Bronchial epithelial cell (primary cell): Measurements from ENCODE around the gene MAP3K9. TPM values are rescaled to one million over a fixed set of nuclear protein-coding genes. Genes with fewer than 3 reads are reported as not detected.
"Not testable (repeated sequence)": the region's sequence is repeated elsewhere in the genome, so short reads cannot be mapped to it uniquely, and the experiment has no call there.

Experiments
- DNase-seq: peaks from one replicate; pipeline ENCODE4 v3.0.0-alpha.2; 2010; ENCODE audit warnings: low read depth
- FAIRE-seq: peaks from 2 replicates; lab custom pipeline; 2011; peaks lifted over from hg19 to GRCh38; lab: Jason Lieb, UNC
- H3K27me3 ChIP-seq: 2 replicates; pipeline ENCODE4 v1.5.1; 2011; ENCODE audit warnings: low read length; ENCODE audit not compliant: control insufficient read depth, insufficient read depth
- H3K36me3 ChIP-seq: 2 replicates; pipeline ENCODE4 v1.5.1; 2011; ENCODE audit warnings: low read length; ENCODE audit not compliant: control insufficient read depth, insufficient read depth
- H3K4me3 ChIP-seq: 2 replicates; pipeline ENCODE4 v1.5.1; 2011; ENCODE audit warnings: mild to moderate bottlenecking, low read depth, low read length, control low read depth
- total RNA-seq: library from RNA; depleted of rRNA; stranded (reverse); fragments of >200 nt; gene quantifications from 2 replicates; pipeline ENCODE4 v1.2.1, GENCODE V29; 2014
- TF ChIP-seq, protein P1 (sequence below): IDR thresholded peaks from 2 replicates; pipeline ENCODE4 v1.5.1; 2011; ENCODE audit warnings: mild to moderate bottlenecking, moderate library complexity, low read length, control low read depth, inconsistent platforms; ENCODE audit not compliant: insufficient read depth, severe bottlenecking

MAP3K9 gene
- total RNA-seq = 11.6 and 13.8 TPM in 2 replicates

DNA sequence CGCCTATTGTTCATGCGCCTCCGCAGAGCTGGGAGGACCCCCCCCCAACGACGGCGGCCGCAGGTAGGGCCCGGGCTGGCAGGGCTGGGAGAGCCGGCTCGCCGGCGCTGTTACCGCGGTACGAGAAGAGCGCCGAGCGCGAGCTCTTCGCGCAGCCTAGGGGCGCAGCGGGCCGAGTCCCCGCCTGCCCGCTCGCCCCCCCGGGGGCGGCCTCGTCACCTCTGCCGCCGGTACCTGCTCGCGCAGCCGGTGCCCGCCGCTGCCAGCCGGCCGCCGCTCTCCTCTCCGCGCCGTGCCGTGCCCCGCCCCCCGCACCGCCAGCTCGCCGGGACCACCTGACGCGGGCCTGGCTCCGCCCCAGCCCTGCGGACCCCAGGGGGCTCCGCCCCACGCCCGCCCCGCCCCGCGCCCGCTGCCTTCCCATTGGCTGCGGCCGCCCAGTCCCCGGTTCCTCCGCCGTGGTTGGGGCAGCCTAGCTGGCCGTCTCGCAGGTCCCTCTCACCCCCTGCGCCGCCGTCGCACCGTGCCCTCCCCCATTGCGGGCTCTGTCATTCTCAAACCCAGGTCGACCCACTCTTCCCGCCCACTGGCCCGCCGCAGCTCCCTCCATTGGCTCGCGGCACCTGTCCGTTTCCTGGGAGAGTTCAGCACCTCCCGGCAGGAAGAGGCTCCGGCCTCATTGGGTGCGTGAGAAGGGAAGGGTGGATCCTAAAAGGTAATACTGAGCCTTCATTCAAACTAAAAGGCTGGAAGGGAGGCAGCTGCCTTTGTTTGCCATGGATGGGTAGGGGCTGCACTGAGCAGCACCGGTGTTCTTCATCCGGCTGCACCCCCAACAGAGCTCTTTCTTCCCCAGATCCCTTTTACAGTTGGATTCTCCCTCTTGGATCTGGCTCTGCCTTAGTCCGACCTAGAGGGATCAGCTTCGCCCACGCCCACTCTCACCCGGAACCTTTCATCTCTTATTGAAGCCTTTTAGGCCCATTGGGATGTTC is at the start of gene MAP3K9:
TSS of gene MAP3K9 (minus strand) at position 289 of the 995 bp plus-strand sequence. CDS start 342 bp downstream, outside the sequence.
- peak within 1 kb of the TSS; percentile 86 for H3K4me3 ChIP-seq
- DNase-seq (peak; percentile 96), FAIRE-seq (peak; percentile 50)
- TF ChIP-seq, protein P1, sequence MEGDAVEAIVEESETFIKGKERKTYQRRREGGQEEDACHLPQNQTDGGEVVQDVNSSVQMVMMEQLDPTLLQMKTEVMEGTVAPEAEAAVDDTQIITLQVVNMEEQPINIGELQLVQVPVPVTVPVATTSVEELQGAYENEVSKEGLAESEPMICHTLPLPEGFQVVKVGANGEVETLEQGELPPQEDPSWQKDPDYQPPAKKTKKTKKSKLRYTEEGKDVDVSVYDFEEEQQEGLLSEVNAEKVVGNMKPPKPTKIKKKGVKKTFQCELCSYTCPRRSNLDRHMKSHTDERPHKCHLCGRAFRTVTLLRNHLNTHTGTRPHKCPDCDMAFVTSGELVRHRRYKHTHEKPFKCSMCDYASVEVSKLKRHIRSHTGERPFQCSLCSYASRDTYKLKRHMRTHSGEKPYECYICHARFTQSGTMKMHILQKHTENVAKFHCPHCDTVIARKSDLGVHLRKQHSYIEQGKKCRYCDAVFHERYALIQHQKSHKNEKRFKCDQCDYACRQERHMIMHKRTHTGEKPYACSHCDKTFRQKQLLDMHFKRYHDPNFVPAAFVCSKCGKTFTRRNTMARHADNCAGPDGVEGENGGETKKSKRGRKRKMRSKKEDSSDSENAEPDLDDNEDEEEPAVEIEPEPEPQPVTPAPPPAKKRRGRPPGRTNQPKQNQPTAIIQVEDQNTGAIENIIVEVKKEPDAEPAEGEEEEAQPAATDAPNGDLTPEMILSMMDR = peak; percentile 1
- peaks cover 2% of the 10 kb centered on the region for H3K36me3 ChIP-seq
- no peaks in the 10 kb centered on the region for H3K27me3 ChIP-seq

DNA sequence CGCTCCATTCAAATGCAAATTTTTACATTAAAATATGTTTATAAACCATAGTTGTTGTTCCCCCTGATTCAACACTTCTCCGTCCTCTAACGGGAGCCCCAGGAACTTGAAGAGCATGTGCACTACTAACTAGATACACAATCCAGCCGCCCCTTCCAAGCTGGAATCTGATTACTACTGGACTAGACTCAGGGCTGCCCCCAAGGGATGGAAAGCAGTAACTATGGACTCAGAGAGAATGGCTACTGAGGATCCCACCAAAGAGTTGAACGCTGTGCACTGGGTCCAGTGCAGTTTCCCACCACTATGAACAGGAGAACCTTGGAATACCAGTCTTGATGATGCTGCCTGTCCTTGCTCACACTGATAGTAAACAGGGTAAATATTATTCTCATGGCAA is 49.3 kb upstream of the MAP3K9 start:
- Histone ChIP-seq H3K27me3 (no peaks in the 10 kb centered on the region), H3K36me3 (no peaks in the 10 kb centered on the region), H3K4me3 (no peak overlapping the region)
- DNase-seq (no peak), FAIRE-seq (no peak)
- TF ChIP-seq, protein P1 = no peak

DNA sequence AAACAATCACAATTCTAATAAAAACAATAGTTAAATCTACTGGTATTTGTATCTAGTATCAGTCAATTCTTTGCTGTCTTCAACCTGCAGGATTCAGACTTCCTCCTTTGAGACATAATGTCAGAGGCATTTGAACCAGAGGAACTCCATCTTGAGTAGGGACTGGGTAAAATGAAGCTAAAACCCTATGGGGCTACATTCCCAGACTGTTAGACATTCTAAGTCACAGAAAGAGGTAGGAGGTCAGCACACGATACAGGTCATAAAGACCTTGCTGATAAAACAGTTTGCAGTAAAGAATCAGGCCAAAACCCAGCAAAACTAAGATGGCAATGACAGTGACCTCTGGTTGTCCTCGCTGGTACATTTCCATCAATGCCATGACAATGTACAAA is 48.2 kb upstream of the MAP3K9 start:
- no peak for FAIRE-seq
- peak; percentile 27 for DNase-seq
- Histone ChIP-seq H3K4me3 (no peak overlapping the region), H3K36me3 (no peaks in the 10 kb centered on the region), H3K27me3 (no peaks in the 10 kb centered on the region)
- TF ChIP-seq, protein P1 = no peak

DNA sequence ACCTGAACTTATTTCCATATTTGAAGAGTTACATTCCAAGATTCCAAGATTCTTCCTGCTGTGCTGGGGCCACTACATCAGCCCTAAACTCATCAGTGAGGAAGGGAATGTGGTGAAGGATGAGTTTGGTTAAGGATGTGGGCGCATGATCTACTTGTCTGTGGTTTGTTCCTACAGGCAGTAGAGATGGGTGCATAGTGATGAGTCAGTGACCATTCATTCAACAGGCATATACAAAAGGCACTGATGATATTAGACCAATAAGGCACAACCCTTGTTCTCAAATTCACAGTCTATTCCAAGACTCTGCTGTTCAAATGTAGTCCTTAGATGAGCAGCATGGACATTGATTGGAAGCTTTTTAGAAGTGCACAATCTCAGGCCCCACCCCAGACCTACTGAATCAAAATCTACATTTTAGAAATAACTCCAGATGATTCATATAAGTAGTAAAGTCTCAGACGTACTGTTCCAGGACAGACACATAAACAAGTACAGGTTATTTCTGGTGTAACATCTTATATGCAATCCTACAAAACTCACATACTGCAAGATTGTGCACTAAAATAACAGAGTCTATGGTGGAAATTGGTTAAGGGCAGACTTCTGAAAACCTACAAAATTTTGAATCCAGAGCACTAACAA is 47.7 kb upstream of the MAP3K9 start:
- H3K36me3 ChIP-seq = no peaks in the 10 kb centered on the region
- H3K4me3 ChIP-seq = no peak overlapping the region
- FAIRE-seq (no peak), DNase-seq (peak; percentile 95)
- TF ChIP-seq, protein P1 = no peak
- H3K27me3 ChIP-seq = no peaks in the 10 kb centered on the region

DNA sequence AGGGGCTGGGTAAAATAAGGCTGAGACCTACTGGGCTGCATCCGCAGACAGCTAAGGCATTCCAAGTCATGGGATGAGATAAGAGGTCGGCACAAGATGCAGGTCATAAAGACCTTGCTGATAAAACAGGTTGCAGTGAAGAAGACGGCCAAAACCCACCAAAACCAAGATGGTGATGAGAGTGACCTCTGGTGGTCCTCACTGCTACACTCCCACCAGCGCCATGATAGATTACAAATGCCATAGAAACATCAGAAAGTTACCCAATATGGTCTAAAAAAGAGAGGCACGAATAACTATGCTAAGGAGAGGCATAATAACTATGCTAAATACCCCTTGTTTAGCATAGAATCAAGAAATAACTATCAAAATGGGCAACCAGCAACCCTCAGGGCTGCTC is 46.2 kb upstream of the MAP3K9 start:
- Histone ChIP-seq H3K27me3 (no peaks in the 10 kb centered on the region), H3K4me3 (no peak overlapping the region), H3K36me3 (no peaks in the 10 kb centered on the region)
- DNase-seq (no peak), FAIRE-seq (no peak)
- TF ChIP-seq, protein P1 = no peak

DNA sequence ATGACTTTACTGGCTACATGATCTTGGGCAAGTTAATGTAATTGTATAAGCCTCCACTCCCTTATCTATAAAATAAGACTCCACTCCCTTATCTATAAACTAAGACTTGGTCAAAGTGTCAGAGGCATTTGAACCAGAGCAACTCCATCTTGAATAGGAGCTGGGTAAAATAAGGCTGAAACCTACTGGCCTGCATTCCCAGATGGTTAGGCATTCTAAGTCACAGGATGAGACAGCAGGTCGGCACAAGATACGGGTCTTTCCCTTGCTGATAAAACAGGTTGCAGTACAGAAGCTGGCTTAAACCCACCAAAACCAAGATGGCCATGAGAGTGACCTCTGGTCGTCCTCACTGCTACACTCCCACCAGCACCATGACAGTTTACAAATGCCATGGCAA is 44.3 kb upstream of the MAP3K9 start:
- peak; percentile 5 for DNase-seq
- FAIRE-seq = not testable (repeated sequence)

More for the DNA sequence above, 44.3 kb upstream of the MAP3K9 start:
- H3K4me3 ChIP-seq, H3K36me3 ChIP-seq, H3K27me3 ChIP-seq: not testable (repeated sequence)
